Sigmoid colon (tissue), 4 donors: ENCODE results near the gene FMN2.

ENCODE experiments used
- EP300 ChIP-seq, 4 donors: sonication (generic); formaldehyde crosslinking; IDR thresholded peaks; one replicate each; pipeline ENCODE4 v1.6.1; 2017; ENCODE audit warnings: antibody characterized with exemption in 4 of 4
- TF ChIP-seq, protein P1 (sequence below), 4 experiments: fragments of 450-650 bp in 3 of 4; fragments of 200-600 bp in 1 of 4; IDR thresholded peaks; one replicate each; pipeline ENCODE4 v1.5.1; 2016 to 2019; ENCODE audit warnings: antibody characterized with exemption in 4 of 4, mild to moderate bottlenecking in 3 of 4, moderate library complexity in 2 of 4

DNA sequence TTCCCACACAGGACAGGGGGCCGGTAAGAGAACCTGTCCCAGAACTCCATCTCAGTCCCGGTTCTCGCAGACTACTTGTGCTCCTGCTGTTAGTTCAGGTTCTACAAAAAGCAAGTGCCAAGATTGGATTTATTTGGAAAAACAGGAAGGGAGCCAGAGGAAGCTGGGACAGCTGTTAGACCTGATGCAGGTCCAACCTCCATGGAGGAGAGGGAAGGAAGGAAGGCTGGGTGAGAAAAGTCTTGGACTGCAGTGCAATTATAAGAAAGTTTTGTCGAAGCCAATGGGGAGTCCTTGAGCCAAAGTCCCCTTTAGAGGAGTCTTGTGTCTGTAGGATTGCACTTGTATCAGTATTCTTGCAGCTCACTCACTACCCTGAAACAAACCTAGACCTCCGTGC, 329.1 kb downstream of the FMN2 start:
- TF ChIP-seq, protein P1, sequence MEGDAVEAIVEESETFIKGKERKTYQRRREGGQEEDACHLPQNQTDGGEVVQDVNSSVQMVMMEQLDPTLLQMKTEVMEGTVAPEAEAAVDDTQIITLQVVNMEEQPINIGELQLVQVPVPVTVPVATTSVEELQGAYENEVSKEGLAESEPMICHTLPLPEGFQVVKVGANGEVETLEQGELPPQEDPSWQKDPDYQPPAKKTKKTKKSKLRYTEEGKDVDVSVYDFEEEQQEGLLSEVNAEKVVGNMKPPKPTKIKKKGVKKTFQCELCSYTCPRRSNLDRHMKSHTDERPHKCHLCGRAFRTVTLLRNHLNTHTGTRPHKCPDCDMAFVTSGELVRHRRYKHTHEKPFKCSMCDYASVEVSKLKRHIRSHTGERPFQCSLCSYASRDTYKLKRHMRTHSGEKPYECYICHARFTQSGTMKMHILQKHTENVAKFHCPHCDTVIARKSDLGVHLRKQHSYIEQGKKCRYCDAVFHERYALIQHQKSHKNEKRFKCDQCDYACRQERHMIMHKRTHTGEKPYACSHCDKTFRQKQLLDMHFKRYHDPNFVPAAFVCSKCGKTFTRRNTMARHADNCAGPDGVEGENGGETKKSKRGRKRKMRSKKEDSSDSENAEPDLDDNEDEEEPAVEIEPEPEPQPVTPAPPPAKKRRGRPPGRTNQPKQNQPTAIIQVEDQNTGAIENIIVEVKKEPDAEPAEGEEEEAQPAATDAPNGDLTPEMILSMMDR (IDR thresholded peaks at IDR 0.05): no peak
- no peak for TF ChIP-seq EP300 (IDR thresholded peaks at IDR 0.05)
